SK-N-SH (cell line): Measurements from ENCODE around the gene C19orf53.

Experiments
- EP300 ChIP-seq, 2 experiments: IDR thresholded peaks; 2 replicates each; pipeline versions ENCODE4 v1.4.0 to v1.6.1; 2012; ENCODE audit warnings: borderline replicate concordance in 1 of 2, low read depth in 1 of 2, low read length in 1 of 2
- POLR2AphosphoS5 ChIP-seq: IDR thresholded peaks from 2 replicates; pipeline ENCODE4 v1.6.1; 2012; ENCODE audit warnings: low read depth, low read length
- TF ChIP-seq, protein P1 (sequence below): fragments of 200-600 bp; sonication (generic); IDR thresholded peaks from 2 replicates; pipeline ENCODE4 v1.6.1; 2017; ENCODE audit warnings: antibody characterized with exemption, mild to moderate bottlenecking, moderate library complexity

DNA sequence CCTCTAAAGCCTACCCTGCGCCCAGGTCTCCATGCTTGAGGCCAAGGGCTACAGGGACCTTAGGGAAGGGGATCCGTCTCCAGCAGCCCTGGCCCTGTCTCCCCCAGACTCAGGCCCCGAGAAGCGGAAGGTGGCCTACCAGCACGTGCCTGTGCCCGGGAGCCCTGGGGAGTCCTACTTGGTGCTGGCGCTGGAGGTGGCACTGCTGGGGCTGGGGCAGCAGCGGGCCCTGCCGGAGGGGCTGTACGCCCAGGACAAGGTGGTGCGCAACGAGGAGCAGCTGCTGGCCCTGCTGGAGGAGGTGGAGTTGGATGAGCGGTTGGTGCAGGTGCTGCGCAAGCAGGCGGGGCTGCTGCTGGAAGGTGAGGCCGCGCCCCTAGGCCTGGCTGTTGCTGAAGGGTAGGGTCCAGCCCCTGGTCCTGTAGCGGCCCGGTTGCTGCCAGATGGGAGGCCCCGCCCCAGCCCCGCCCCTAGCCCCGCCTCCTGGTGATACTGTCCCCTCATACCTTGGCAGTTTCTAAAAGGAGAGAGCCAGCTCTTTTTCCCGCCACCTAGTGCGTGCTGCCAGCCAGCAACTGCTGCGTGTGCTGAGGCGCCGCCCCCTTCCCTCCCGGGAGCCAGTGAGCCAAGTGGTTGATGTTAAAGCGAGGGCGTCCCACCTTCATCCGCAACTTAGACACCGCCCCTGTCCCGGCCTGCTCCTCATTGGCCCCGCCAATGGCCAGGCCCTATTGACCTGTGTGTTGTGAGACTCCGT, 43.5 kb downstream of the C19orf53 start:
- TF ChIP-seq POLR2AphosphoS5 = no peak
- no peak for TF ChIP-seq EP300 (IDR thresholded peaks at IDR 0.05; ENCODE audit: borderline replicate concordance in 1 of 2, low read depth in 1 of 2, low read length in 1 of 2)
- TF ChIP-seq, protein P1, sequence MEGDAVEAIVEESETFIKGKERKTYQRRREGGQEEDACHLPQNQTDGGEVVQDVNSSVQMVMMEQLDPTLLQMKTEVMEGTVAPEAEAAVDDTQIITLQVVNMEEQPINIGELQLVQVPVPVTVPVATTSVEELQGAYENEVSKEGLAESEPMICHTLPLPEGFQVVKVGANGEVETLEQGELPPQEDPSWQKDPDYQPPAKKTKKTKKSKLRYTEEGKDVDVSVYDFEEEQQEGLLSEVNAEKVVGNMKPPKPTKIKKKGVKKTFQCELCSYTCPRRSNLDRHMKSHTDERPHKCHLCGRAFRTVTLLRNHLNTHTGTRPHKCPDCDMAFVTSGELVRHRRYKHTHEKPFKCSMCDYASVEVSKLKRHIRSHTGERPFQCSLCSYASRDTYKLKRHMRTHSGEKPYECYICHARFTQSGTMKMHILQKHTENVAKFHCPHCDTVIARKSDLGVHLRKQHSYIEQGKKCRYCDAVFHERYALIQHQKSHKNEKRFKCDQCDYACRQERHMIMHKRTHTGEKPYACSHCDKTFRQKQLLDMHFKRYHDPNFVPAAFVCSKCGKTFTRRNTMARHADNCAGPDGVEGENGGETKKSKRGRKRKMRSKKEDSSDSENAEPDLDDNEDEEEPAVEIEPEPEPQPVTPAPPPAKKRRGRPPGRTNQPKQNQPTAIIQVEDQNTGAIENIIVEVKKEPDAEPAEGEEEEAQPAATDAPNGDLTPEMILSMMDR = no peak
